ENCODE data around the gene E4F1.

DNA sequence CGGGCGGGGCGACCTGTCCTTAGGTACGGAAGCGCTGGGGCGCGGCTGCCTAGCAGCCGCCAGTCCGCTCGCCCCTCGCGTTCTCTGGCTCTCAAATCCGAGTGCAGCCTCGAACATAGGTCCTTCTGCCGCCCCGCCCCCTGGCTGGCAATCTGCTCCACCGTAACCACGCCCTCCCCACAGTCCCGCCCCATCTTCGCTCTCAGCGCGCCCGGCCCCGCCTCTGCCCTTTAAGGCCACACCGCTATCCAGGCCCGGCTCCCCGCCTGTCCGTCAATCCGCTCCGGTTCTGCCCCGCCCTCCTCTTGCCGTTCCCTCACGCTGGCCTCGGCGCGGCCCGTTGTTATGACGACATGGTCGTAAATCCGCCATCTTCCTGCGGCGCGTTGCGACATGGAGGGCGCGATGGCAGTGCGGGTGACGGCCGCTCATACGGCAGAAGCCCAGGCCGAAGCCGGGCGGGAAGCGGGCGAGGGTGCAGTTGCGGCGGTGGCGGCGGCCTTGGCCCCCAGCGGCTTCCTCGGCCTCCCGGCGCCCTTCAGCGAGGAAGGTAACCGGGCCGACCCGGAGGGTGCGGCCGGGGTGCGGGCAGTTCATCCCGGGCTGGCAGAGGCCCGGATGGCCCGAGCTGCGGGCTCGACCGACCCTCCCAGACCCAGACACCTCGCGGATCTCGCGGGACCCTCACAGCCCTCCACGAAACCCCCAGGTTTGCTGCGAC, at the start of gene E4F1:
- TF ChIP-seq, protein P1, sequence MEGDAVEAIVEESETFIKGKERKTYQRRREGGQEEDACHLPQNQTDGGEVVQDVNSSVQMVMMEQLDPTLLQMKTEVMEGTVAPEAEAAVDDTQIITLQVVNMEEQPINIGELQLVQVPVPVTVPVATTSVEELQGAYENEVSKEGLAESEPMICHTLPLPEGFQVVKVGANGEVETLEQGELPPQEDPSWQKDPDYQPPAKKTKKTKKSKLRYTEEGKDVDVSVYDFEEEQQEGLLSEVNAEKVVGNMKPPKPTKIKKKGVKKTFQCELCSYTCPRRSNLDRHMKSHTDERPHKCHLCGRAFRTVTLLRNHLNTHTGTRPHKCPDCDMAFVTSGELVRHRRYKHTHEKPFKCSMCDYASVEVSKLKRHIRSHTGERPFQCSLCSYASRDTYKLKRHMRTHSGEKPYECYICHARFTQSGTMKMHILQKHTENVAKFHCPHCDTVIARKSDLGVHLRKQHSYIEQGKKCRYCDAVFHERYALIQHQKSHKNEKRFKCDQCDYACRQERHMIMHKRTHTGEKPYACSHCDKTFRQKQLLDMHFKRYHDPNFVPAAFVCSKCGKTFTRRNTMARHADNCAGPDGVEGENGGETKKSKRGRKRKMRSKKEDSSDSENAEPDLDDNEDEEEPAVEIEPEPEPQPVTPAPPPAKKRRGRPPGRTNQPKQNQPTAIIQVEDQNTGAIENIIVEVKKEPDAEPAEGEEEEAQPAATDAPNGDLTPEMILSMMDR (IDR thresholded peaks at IDR 0.05): no peak
- peak; percentile 92 to 97 (median 96) for TF ChIP-seq POLR2AphosphoS5 (IDR thresholded peaks at IDR 0.05)
